GM21576 (cell line): ENCODE data around the gene RAB1A.
"Not testable (repeated sequence)": the region's sequence is repeated elsewhere in the genome, so short reads cannot be mapped to it uniquely, and the experiment has no call there.

Experiments
- ATAC-seq: cut with Tn5 transposase; IDR thresholded peaks from one replicate; pipeline ENCODE4 v1.9.1; 2021; ENCODE audit warnings: mild to moderate bottlenecking, moderate library complexity; ENCODE audit not compliant: unreplicated experiment

The RAB1A gene

DNA sequence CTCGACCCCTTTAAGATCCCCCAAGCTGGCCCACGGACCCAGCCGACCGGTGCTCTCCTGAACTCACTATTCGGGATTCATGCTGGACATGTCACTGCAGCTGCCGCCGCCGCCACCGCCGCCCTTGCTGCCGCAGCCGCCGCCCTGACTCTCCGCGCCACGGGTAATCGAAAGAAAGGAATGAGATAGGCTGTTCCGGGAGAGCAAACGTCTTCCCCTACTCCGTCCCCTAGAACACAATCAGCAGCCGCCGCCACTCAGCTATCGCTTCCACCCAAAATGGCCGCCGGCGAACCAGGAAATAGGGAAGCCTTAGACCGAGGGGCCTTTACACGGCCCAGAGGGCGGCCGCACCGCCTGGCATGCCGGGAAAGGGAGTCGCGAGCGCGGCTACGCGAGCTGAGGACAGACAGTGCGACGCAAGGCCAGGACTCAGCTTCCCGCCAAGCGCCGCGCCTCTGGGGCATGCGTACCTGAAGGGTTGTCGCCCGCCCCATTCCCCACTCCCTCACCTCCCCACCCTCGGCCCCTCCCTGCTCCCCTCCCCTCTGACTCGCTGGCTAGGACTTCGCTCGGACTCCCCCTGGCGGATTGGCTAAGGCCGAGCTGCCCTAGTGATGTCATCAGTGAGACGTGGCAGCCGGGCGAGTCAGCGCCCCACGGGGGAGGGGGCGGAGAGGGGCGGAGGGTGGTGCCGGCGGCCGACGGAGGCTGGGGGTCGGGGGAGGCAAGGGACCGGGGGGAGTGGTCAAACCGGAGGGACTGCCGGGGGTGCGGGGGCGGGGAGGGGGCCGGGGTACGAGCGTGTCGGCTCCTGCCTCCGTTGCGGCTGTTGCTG, at the start of gene RAB1A:
RAB1A (minus strand) TSS at position 281 of the 838 bp plus-strand sequence; CDS start at position 90, 191 bp downstream.
- ATAC-seq = peak; percentile 95

GRCh38 chr2:65177751-65178442, 48.0 kb upstream of the RAB1A start:
- no peak for ATAC-seq

DNA sequence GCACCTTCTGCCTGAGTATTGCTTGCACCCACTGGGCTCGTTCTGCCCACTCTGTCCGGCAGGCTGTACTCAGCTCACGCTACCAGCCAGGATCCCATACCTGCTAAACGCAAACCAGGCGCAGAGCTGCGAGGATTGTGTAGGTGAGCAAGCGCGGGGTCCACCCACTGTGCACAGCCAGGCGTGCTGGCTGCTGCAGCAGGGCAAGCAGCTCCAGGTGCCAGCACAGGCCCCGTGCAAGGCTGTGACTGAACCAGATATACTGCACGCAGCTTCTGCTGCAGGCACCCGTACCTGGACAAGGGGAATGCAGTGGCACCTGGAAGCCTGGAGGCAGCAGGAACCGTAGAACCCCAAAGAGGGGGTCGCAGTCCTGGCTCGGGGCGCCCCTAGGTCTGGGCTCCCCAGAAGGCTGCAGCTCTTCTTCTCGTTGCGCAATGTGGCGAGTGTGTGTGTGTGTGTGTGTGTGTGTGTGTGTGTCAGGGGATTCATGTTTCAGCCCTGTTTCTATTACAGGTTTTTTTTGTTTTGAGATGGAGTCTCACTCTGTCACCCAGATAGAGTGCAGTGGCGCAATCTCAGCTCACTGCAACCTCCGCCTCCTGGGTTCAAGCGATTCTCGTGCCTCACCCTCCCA, 46.1 kb upstream of the RAB1A start:
- no peak for ATAC-seq

DNA sequence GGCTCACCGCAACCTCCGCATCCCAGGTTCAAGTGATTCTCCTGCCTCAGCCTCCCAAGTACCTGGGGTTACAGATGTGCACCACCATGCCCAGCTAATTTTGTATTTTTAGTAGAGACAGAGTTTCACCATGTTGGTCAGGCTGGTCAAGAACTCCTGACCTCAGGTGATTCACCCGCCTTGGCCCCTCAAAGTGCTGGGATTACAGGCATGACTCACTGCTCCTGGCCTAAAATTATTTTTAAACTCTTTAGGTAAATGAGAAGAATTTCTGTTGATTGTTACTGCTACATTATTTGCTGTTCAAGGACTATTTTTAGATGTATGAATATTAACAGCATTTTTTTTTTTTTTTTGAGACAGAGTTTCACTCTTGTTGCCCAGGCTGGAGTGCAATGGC, 44.1 kb upstream of the RAB1A start:
- ATAC-seq = not testable (repeated sequence)

- no peak for ATAC-seq
Observed at GRCh38 chr2:65172994-65173790, 43.3 kb upstream of the RAB1A start.

GRCh38 chr2:65170611-65171477, 40.9 kb upstream of the RAB1A start:
- ATAC-seq = not testable (repeated sequence)

DNA sequence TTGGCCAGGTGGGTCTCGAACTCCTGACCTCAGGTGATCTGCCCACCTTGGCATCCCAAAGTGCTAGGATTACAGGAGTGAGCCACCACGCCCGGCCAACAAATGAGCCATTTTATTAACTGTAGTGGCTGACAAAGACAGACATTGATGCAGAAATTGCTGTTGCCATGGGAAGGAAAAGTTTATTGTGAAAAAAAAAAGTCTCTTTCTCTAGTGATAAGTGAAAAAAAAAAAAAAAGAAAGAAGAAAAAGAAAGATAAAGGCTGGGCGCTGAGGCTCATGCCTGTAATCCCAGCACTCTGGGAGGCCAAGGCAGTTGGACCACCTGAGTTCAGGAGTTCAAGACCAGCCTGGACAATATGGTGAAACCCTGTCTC, 39.8 kb upstream of the RAB1A start:
- ATAC-seq = no peak

- ATAC-seq = no peak
Observed at GRCh38 chr2:65165558-65165957, 35.7 kb upstream of the RAB1A start.

- ATAC-seq = no peak
Observed at GRCh38 chr2:65164426-65164891, 34.6 kb upstream of the RAB1A start.

GRCh38 chr2:65161551-65162100, 31.7 kb upstream of the RAB1A start:
- ATAC-seq = no peak

DNA sequence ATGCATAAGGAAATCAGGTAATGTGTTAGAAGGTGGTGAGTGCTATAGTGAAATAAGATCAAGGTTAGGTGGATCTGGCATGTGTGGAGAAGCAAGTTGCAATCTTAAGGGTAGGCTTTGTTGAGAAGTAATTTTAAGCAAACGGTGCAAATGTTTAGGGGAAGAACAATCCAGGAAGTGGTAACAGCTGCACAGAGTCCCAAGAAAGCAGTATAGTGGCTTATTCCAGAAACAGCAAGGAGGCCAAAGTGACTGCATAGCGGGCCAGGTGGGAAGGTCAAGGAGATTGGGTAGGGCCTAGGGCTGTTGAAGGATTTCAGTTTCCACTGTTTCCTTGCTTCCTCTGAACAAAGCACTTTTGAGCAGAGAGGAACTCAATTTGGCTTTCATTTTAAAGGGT, 30.0 kb upstream of the RAB1A start:
- no peak for ATAC-seq

DNA sequence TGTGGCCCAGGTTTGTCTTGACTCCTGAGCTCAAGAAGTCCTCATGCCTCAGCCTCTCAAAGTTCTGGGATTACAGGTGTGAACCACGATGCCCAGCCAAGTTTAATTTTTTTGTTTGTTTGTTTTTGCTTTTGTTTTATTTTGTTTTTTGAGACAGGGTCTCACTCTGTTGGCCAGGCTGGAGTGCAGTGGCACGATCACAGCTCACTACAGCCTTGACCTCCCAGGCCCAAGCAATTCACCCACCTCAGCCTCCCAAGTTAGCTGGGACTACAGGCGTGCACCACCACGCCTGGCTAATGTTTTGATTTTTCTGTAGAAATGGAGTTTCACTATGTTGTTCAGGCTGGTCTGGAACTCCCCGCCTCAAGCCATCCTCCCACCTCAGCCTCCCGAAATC, 29.4 kb upstream of the RAB1A start:
- ATAC-seq = no peak

GRCh38 chr2:65158557-65158956, 28.7 kb upstream of the RAB1A start:
- no peak for ATAC-seq

- not testable (repeated sequence) for ATAC-seq
Observed at GRCh38 chr2:65157856-65158255, 27.9 kb upstream of the RAB1A start.

DNA sequence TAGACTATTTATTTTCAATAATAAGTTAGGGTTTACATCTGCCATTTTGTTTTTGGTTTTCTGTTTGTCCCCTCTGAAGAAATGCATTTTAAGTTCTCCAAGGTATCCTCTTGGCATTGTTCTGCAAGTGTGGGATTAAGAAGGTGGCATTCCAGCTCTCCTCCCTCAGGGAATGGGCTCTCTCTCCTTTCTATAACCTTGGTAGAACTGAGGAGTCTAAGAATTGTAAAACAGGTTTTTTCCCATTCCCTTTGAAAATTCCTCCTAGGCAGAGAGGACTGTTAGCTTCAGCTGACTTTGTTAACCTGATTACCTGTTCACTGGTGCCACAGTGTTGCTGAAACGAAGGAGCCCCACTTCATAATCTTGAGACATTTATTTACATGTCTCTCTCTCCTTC, 26.1 kb upstream of the RAB1A start:
- ATAC-seq = no peak

GRCh38 chr2:65153515-65153914, 23.6 kb upstream of the RAB1A start:
- no peak for ATAC-seq

GRCh38 chr2:65146078-65146477, 16.2 kb upstream of the RAB1A start:
- no peak for ATAC-seq

DNA sequence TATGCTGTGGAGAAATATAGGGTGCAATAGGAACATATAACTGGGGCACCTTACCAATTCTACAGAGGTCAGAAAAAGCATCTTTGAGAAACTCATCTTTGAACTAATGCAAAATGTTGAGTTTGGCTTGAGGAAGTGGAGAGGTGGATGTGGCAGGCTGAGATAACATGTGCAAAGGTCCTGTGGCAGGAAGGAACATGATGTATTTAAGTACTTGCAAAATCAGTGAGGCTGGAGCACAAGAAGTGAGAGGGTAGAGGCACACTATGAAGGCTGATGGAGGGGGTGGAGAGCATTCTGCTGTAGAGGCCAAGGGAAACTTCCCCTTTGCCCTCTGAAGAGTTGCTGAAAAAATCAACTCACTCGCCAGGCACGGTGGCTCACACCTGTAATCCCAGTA, 14.7 kb upstream of the RAB1A start:
- no peak for ATAC-seq

GRCh38 chr2:65142515-65142914, 12.6 kb upstream of the RAB1A start:
- no peak for ATAC-seq
